Fibroblast of gingiva (primary cell): ENCODE data around the gene VEGFC.

ENCODE experiments used
- DNase-seq: peaks from one replicate; pipeline ENCODE4 v3.0.0-alpha.2; 2011; ENCODE audit warnings: low read depth

Gene VEGFC

DNA sequence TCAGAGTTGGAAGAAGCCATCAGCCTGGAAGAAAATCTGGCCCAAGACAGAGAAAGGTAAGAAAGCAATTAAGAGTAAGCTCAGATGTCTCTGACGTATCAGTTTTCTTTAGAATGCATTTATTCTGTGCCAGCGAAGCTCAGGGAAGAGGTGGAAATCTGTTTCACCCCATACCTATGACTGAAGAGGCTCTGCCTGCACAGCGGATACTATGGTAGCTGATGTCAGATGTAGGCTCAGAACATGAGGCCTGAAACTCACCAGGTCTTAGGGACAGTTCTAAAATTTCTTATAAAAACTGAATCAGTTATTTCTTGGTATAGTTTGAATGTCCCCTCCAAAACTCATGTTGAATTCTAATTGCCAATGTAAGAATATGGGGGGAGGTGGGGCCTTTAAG, 30.9 kb downstream of the VEGFC start:
- no peak for DNase-seq

DNA sequence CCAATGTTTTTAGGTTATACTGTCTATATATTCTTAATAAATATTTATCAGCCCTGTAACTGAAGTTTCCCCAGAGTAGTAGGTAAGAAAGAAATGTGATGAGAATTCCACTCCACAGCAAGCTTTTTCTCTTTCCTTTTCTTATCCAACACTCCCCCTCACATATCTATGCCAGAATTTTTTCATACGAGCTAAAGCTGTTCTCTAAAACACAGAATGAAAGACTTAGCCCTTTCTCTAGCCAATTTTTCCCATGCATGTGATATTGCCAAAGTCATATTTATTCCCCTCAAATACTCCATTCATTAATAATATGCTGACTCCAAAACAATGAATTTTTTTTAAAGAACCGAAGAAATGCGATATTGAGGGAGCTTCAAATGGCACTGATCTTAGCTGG, 32.3 kb downstream of the VEGFC start:
- no peak for DNase-seq

DNA sequence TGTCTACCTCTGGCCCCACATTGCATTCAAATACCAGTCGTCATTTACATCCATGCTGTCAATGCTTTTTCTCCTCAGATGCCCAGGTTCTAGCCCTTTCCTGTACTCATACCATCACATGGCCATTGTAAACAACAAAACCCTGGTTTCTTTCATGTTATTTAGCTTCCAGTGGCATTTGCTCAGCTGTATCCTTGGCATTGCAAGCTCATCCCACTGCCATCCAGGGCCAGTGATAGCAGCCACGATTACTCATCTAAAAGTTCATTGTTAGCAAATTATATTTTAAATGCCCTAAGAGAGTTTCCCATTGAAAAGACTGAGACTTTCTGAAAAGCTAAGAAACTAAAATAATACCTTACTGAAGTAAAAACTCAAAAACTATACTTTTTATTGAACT, 34.0 kb downstream of the VEGFC start:
- DNase-seq = no peak

DNA sequence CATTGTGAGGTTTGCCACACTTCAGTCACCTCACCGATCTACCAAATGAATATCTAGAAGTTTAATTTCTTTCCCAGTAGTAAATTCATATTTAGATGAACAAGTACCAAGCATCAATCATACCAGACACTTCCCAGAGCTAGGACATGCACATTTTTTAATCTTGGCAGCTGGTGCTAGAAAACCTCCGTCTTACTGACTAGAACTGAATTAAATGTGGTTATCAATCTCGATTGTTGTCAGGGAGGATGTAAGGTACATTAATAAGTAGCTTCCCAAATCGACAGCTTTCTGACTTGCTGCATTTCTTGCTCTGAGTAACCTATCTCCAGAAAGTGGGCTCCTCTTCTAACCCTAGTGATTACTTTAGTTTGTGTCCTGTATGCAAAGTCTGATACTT, 34.4 kb downstream of the VEGFC start:
- no peak for DNase-seq

DNA sequence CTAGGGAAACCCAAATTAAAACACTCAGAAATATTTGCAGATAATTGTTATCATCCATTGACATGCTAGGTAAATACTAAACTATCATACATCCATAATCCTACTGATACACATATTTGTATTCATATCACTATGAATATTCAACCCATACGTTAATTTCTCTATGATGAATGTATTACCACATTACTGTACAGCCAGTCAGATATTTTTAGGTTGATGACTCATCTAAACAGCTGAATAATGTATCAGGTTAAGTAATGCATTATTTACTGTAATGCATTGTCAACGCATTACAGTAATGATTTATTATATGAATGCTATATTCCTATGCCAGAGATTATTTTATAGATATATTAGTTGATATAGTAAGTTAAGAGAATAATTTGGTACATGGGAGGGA, 37.1 kb downstream of the VEGFC start:
- no peak for DNase-seq

DNA sequence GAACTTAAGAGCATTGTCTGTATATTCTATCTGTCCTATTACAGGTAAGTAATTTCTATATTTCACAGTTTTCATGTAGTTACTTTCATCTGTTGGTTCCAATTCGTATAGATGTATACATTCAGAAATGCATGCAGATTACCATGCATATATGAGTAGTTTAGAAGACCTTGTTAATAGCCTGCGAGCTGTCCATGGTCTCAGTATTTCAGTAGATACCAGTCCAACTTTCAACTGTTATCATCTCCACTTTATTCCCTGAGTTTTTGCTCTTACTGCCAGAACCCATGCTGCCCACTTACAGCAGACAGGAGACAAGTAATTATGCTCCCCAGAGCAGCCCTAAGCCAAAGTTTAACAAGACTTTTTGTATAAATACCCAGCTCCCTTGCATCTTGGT, 37.7 kb downstream of the VEGFC start:
- DNase-seq = no peak

DNA sequence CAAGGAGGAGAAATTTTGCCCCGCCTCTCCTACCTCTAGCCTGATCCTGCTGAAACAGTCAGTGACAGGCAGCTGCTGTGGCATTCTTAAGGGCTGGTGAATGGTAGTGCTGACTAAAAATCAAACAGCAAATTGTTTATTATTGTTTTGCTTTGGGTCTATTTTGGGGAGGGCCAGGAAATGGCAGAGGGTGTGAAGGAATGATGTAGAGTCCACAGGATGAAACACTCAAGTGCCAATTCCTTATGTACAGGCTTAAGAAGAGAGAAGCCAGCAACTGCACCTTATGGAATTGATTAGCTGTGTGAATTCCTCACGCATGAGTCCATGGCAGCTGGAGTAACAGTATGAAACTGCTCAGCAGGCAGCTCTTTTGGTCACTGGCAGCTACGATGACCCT, 39.7 kb downstream of the VEGFC start:
- peak; percentile 98 for DNase-seq

DNA sequence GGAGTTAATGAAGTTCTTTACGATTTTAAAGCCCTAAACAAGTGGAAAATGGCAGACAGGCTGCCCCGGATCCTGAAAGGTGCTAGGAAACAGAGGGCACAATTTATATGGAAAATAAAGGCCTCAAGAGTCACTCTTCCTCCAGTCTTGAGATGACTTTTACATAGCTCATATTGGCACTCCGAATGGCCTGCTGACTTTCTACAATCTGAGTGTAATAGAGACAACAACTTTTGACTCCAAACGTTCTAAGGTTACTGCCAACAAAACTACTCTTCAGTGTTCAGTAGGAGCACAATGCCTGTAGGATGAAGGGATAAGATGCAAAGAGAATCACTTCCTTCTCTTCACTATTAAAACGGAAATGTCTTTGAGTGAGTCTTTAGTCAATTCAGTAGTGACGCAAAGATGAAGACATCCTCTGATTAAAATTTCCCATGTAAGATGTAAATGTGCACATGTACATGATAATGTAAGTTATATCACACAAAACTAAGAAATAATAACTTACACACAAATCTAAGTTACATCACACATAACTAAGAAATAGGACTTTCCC, 40.5 kb downstream of the VEGFC start:
- no peak for DNase-seq

DNA sequence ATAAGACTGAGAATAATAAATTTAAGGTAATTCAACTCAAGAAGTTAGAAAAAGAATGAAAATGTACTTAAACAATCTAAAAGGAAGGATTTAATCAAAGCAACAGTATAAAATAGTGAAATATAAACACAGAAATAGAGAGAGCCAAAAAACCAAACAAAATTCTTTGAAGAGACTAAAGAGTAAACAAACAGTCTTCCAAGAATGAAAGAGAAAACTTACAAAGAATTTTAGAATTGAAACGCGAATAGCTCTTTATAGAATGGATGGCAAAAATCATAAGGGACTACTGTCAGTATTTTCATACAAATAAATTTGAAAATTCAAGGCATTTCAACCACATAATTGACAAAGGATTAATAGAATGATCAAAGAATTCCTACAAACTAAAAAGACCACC, 41.7 kb downstream of the VEGFC start:
- DNase-seq = no peak

DNA sequence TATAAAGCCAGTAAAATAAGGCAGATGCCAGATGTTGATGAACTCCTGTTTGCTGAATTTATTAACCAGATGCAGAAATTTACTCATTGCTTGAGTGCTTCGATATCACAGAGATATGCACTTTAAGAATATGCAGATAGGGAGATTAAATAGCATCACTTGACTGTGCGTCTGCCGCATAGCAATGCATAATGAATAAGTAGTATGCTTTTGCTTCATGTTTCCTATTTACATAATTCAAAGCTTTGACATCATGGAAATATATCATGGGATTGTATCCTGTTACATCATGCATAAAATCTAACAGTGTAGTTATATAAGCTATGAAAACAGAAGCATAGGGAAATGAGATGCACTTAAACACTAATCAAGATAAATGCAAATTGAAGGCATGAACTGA, 45.9 kb downstream of the VEGFC start:
- no peak for DNase-seq

DNA sequence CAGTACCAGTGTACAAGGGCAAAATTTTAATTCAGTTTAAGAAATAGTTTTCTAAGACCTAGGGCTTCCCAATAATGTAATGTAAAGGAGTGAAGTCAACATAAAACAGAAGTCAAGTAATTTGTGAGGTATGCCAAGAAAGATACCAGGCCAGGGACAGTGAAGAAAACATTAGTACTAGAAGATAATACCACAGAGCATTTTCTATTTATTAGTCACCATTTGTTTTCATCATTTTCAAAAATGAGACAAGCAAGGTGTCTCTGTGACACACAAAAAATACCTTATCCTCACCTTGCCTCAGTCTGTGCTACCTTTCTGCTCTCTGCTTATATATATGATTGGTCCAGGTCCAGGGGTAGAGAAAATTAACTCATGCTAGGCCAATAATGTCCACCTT, 46.8 kb downstream of the VEGFC start:
- no peak for DNase-seq

DNA sequence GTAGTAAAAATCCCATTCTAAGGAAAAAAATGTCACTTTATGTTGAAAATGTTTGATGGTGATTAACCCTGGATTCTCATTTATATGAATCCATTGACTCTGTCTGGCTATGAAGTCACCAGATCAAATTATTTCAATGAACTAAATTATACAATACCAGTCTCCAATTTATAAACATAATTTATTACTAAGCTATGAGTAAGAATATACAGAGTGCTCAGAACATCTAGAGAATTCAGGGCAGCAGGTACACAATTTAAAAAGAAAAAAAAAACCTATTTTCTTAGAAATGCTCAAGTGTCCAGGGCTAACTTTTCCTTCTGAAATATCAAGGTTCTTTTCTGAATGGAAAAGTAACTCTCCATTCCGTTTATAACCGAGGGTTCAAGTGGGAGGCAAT, 48.6 kb downstream of the VEGFC start:
- no peak for DNase-seq

DNA sequence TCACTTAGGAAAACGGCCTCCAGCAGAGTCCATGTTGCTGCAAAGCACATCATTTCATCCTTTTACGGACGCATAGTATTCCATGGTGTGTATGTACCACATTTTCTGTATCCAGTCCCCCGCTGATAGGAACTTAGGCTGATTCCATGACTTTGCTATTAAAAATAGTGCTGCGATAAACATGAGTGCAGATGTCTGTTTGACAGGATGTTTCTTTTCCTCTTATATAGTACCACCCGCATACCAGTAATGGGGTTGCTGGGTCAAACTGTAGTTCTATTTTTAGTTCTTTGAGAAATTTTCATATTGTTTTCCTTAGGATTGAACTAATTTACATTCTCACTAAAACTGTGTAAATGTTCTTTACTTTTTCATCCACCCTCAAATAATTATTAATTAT, 50.5 kb downstream of the VEGFC start:
- DNase-seq = no peak

DNA sequence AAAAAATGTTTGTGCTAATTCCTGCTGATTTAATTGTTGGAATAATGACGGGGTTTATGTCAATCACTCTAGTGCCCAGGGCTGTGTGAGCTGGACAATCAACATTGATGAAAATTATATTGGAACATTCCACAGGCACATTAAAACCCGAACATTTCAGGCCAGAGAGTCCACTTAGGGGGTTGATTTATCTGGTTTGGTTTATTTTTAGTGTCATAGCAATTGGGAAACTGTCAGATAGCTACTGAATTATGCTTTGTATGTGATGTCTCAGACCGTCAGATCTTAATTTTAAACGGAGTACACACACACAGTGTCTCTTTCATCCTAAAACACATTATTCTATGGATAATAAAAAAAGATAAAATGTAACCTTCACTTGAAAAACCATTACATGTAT, 51.5 kb downstream of the VEGFC start:
- DNase-seq = no peak

DNA sequence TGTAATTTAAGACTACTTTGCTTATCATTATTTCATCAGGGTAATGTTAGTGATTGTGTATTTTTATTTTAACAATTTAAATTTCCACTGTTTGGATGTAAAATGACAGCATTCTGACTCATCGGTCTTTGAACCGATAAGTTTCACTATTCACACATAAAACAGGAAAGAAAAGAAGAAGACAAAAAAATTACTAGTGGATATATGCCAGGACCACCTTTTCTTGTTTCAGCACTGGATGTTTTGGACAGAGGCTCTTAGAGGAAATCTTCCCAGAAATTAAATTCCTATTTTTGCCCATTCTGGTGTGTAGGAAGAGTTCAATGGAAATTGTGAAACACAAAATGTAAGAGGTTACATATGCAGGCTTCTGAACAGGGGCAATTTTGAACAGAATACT, 57.4 kb downstream of the VEGFC start:
- DNase-seq = no peak

DNA sequence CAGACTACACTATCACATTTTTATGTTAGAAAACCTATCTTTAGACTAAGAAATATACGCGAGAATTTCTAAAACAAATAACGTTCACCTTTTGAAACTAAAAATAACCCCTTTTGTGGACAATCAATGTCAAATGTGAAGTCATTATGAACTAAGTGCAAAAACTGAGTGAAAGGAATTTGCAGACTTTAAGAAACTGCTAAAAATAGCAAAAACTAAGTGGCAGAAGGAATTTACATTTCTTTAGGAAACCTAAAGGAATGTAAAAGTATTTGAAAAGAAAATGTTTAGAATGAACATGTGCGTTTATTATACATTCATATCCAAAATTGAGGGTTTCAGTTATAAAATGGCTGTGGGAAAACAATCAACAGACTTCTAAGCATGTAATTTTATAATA, 58.3 kb downstream of the VEGFC start:
- no peak for DNase-seq

DNA sequence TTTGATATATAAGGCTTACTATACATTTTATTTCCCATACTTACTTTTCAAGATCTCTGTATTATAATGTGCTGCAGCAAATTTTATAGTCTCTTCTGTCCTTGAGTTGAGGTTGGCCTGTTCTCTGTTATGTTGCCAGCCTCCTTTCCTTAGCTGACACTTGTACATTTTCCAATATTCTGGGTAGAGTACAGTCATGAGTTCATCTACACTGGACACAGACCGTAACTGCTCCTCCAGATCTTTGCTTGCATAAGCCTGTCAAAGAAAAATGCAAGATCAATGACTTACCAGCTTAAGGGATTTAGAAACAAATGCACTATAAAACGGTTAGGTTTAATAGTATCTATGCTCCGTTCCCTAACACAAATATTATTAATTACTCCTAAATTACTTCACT, 63.2 kb downstream of the VEGFC start:
- no peak for DNase-seq

DNA sequence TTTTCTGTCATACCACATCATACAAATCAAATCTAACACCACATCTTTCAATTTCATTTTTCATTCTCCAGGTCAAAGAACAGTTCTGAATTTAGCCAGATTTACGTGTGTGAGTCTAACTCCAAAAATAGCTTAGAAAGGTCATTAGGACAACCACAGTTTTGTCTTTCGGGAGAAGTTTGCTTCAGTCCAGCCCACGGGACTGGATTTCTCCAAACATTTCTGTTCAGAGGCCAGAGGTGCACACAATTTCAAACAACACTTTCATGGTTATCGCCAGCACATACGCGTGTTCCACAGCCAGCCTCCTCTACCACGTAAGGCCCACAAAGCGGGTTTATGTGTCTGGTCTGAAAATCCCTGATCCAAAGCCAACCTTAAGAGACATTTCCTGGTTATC, 65.9 kb downstream of the VEGFC start:
- no peak for DNase-seq

DNA sequence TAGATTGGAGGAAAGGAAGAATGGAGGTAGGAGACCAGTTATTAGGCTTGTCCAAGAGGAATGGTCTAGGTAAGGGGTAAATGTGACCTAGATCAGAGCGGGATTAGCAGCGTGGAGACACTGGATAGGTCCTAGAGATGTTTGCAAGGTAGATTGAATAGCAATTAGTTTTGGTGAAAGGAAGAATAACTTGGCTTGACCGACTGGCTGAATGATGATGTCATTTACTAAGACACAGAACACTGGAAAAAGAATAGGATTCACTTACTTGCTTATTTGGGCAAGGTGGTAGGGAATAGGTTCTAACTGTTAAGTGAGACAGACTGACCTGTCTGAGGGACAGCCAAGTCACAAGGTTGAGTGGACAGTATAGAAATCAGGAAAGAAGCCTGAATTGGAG, 71.3 kb downstream of the VEGFC start:
- DNase-seq = no peak

DNA sequence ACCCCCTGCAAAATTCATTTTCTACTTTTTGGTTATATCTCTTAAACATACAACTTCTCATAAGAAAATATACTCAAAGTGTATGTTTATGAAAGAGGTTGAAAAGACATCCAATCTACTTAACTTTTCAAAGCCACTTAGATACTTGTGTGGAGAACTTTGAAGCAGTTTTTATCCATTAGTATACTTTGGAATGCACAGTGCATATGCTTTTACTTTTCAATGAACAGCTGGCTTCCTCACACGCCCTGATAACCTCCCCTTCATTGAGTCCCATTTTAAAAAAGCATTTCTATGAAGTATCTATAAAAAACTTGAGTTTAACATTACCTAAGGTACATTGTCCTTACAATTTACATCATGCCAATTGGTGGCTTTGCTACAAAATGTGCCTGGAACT, 73.8 kb downstream of the VEGFC start:
- no peak for DNase-seq

DNA sequence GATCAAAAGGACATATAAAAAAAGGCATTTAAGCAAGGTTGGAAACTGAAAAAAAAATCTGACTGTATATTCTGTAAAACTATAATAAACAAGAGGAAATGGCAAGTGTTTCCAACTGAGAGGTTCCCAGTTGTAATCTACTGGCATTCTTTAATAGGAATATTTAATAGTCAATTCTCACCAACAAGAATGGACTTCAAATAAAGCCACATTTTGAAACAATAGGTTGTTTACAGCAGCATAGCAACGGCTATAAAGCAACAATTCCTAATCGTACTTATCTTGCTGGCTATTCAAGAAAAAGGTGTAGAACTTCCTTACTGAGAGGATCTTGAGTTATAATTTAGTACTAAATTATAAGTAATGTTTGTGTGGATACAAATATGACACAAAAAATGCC, 75.5 kb downstream of the VEGFC start:
- DNase-seq = no peak

DNA sequence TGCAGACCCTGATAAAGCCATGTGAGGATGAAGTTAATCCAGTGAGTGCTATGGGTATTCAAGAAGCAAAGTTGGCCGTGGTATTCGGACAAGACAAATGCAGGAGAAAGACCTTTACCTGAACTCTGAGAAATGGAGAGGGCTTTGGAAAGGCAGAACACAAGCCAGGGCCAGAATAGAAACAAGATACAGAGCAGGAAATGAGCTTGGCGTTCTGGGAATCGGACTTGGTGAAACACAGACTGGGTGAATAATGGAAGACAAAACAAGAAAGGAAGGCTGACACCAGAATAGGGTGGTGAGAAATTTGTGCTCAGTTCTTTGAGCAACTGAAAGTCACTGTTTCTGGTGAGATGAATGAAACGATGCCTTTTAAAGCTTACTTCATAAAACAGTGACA, 83.3 kb downstream of the VEGFC start:
- DNase-seq = no peak

DNA sequence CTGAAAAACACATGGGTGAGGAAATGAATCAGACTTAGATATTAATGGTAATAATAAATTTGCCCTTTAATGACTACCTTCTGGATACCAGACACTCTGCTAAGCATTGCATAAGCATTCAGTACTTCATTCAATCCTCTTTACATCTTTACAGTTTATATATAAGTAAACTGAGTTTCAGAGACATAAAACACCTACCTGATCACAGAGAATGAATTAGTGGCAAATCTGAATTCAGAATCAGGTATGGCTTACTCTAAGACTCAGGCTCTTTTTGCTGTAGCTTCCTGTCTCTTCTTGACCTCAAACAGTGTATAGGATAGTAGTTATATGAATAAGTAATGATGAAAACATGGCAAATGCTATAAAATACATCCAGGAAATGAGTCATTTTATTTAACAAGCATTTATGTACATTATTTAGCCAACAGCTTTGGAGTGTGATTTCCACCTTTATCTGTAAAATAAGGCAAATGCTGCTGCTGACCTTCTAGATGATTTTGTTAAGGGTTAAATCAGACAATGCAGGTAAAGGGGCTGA, 83.9 kb downstream of the VEGFC start:
- DNase-seq = no peak

DNA sequence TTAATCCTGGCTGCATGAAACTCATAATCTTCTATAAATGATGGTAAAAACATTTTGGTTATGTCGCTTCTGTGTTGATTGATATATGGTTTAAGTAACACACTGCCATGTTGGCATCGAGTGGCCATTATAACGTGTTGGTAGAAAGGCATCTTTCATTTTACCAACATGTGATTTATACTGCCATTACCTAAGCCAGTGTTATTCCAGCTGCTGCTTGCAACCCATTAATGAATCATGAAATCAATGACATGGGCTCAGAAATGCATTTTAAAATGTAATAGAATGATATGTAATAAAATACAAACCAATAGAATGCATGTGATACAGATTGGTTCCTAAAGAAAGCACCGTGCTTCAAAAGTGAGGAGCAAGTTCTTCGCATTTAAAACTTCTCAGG, 102.0 kb downstream of the VEGFC start:
- no peak for DNase-seq

DNA sequence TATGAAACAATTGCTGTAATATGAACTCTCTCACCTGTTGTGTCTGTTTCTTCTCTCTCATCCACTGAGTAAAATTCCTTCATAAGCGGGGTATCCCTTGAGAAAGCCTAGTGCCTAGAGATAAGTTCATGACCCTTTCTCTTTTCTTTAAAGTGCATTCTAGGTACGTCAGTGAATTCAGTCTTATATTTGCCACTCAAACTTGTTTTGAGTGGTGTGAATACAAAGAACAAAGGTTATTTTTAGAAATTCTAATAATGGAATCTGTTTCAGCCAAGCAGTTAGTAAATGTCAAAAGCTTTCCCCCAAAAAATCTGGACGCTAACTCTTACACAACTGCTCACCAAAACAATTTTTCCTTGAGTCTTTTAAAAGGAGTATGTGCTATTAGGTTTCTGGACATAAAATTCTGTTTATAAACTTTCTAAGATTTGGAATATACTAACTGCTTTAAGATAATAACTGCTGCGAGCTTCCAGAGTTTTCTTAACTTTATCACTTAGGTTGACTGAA, 112.0 kb downstream of the VEGFC start:
- peak; percentile 4 for DNase-seq
